NCI-H82 treated with DMSO at 0.1 percent for 48 hours (cell line): ENCODE data around the gene PIP4K2C.
"Not testable (repeated sequence)": the region's sequence is repeated elsewhere in the genome, so short reads cannot be mapped to it uniquely, and the experiment has no call there.

Experiments
- DNase-seq: peaks from one replicate; lab custom pipeline; 2025; ENCODE audit not compliant: unreplicated experiment; lab: John Stamatoyannopoulos, UW

The PIP4K2C gene

DNA sequence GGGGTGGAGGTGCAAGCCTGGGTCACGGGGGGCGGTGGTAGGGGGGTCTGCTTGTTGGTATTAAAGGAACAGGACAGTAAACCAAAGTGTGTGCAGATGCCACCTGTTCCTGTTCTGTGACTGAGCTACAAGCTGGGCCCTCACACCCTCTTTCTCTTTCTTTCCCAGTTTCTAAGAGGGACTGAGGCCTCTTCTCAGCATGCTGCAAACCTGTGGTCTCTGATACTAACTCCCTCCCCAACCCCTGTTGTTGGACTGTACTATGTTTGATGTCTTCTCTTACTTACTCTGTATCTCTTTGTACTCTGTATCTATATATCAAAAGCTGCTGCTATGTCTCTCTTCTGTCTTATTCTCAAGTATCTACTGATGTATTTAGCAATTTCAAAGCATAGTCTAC, 6.9 kb upstream of the PIP4K2C start:
- DNase-seq, result no peak

DNA sequence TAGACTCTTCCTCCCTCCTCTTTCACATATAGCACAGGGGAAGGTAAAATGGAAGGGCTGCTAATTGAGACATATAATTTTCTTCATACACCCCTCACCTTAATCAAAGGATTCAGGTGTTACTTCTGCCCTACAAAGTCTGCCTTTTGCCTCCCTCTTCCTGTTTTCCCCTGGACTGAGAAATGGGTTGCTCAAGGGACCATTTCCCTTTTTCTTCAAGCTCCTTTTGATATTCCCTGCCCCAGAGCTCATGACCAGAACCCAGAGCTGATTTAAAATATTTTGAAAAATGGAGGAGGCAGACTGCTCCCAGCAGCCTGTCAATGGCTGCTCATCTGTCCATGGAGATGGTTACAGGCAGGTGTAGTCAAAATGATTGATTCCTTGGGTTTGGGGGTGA, 6.3 kb upstream of the PIP4K2C start:
- DNase-seq, result no peak

DNA sequence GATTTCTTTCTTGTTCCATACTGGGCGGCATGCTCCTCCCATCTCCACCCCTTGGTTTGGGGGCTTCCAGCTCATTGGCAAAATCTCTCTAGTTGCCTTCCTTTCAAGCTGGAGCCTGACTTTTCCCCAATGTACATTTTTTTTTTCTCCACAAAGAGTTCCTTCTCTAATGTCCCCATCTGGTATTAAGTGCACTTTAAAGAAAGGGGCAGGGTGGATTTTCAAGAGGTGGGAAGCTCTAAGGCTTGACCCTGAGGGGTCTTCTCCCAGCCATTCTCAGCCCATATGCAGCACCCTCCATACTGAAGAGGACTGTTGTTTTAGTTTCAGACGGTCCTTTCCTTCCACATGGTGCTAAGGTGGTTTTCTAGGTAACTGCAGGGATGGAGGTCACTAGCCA, 5.8 kb upstream of the PIP4K2C start:
- no peak for DNase-seq

DNA sequence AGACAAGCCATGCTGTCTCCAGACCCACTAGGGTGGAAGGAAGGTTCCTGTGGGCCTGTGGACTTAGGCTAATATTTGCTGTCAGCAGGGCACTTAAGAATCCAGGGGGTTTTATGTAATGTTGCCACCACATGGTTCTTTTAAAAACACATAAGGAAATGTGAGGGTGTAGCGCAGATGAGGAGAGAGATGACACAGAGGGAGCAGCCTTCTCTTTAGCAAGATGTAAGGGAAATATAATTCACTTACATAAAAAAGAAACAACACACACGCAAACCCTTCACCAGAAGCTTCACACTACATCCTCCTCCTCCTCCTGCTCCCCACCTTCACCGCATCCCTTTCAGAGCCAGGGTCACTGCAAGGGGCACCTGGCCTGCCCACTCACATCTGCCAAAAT, 4.9 kb upstream of the PIP4K2C start:
- DNase-seq, result no peak

DNA sequence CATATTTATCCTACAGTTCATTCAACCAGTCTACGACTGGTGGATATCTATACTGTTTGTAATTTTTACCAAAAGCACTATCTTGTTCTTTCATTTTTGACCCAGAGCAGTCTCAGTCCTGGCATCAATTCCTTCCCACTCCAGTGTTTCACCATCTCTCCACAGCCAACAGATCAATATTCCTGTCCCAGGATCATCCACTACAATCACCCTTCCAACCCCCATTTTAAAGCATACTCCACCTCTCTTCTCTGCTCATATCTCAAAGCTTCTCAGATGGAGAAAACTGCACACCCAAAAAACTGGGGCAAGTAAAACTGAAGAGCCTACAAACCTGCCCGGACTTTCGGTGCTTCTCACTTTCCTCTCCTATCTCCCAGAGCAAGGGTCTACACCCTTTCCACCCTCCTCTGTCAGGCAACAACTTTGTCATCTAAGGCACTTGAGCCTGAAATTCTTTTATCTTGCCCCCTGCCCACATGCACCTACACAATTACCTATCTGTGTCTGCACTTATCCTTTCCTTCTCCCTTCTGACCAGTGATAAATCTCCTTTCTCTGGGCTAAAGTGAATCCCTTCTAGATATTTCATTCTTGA, 4.1 kb upstream of the PIP4K2C start:
- DNase-seq, result no peak

DNA sequence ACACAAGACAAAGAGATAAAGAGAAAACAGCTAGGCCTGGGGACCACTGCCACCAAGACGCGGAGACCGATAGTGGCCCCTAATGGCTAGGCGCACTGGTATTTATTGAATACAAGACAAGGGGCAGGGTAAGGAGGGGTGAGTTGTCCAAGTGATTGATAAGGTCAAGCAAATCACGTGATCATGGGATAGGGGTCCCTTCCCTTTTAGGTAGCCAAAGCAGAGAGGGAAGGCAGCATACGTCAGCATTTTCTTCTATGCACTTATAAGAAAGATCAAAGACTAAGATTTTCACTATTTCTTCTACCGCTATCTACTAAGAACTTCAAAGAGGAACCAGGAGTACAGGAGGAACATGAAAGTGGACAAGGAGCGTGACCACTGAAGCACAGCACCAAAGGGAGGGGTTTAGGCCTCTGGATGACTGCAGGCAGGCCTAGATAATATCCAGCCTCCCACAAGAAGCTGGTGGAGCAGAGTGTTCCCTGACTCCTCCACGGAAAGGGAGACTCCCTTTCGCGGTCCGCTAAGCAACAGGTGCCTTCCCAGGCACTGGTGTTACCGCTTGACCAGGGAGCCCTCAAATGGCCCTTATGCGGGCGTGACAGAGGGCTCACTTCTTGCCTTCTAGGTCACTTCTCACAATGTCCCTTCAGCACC, 1.9 kb upstream of the PIP4K2C start:
- DNase-seq, result not testable (repeated sequence)

DNA sequence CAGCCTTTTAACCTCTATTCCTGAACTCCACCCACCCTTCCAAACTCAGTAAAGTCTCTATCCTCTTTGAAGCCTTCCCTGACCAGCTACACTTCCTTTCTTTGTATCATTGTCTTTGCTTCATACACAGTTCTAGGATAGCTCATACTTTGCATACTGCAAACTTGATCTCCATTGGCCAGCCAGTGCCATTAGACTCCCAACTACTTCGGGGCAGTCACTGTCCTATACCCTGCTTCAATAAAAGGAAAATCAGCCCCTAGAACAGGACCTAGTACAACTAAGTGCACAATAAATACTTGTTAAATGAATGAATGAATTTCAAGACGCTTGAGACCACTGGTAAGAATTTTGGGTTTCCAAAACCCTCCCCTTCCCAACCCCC, 521 bp upstream of the PIP4K2C start:
- DNase-seq, result no peak

DNA sequence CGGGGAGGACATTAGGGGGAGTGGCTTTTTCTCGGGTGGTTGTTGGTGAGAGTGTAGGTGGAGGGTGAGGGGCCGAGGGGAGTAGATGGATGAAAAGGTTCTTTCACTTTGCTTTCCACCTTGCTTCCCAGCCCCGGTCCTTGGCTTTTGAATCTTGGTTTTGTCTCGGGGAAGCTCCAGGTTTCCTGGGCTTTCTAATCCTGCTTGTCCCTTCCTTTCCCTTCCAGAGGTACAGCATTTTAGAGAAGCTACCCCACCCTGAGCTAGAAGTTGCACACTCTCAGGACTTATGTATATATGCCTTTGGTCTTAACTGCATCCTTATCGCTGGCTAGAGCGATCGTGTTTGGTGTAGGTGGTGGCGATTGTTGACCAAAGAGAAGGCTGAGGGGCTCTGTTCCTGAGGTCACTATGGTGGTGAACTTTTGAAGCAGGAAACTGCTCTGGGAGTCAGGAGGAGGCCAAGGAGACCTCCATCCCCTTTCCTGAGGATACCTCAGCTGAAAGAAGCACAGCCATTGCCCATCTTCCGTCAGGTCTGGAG, 862 bp downstream of the PIP4K2C start:
- no peak for DNase-seq

DNA sequence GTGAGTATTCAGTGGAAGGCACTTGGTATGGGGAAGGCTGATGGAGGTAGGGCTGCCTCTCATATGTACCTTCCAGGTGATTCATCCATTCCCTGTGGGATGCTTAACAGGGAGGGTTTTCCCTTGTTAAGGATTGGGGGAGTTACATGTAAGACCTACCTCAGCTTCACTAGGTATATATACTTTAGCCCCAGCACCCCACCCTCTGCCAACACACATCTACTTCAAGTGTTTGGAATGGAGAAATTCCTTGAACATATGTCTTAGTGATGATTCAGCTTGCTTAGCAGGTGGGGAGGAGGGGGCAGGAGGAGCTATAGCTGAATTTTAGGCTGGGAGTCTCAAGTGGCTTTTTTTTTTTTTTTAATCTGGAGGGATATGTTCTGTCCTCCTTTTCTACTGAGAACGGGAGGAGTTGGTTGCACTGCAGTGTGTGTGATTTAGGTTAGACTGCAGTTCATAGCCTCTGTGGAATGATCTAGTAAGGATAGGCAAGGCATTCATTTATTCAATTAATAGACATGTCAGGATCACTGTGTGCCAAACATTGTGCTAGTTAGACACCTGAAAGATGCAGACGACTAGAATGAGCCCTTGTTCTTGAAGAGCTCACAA, 1.7 kb downstream of the PIP4K2C start:
- DNase-seq, result no peak

DNA sequence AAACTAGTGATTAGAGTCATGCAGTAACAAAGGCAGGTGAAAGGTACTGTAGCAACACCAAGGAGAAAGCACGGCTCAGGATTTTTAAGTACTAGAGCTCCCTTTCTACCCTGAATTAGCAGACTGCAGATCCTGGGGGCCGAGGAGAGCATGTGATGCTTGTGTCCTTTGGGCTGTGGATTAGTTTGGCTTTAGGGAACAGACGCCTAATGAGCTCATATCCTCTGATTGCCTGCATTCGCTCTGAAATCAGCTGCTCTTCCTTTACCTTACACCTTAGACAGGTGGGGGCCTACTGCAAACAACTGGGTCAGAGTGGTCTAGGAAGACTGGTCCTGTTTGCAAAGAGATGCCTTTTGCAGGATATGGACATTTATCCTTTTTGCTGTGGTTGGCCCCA, 2.2 kb downstream of the PIP4K2C start:
- DNase-seq, result peak; percentile 69

DNA sequence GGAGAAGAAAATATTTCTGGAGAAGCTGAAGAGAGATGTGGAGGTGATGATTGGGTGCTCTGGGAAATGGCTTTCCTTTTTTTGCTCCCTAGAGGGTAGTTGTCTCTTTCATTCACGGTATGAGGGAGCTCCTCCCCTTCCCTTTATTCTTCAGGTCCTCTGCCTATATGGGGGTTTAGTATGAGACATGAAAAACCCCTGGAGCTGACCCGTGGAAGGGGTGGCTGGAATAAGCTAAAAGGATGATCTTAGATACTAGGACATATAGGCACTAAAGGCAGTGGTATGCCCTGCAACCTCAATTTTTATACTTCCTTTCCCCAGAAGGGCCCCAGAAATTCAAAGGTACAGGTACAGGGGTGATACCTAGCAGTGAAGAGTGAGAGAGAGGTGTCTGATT, 9.4 kb downstream of the PIP4K2C start:
- no peak for DNase-seq

DNA sequence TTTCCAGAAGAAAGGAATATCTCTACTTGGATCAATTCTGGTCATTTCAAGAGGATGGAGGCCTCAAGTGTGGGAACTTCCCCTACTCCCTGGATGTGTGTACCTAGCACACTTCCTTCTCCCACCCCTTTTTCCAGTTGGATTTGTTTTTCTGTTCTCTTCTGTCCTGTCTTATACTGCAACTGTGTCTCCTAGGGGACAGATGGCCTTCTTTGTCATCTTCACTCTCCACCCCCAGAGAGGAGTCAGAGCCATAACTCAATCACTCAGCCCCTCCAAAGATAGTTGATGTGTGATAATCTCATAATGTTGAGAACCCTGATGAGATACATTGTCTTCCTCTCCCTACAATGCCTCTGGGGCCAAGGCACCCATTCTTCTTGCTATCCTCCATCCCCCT, 11.6 kb downstream of the PIP4K2C start:
- peak; percentile 58 for DNase-seq

DNA sequence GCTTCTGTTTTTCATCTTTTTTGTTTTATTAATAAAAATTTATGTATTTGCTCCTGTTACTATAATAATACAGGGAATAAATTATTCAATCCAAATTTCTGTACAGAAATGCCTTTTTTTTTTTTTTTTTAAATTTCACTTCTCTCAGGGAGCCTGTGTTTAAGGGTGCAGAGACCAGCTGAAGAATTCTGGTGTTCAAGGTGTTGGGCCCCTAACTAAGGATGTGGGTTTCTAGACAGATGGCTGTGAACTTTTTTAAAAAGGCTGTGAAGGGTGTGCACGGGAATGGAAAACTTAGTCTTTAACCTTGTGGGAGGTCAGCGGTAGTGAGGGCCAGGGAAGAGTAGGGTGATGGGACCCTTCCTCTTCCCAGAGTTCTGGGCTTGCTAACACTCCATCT, 12.3 kb downstream of the PIP4K2C start:
- DNase-seq, result no peak

DNA sequence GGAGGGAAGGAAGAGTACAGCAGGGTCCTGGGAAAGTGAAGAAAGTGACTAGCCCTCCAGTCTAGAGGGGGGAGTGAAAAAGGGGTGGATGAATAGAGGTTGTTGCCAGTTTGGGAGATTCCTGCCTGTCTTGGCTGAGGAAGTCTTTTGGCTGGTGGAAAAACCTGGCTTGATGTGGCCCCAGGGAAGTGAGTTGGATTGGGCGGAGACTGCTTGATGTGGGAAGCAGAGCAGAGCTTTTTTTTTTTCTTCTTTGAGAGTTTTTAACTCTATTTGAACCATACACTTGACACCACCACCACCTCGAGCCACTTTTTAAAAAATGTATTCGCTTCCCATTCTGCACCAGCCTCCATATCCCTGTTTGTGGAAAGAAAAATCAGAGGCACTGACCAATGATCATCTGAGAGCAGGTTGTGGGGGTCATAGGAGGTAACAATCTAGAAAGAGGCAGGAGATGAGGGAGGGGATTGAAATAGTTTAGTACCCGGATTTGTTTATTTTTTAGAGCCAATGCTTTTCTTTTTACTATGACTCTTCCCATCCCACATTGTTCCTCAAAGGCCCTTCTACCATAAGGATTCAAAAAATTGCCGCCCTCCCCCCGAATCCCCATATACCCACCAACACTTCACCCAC, 12.9 kb downstream of the PIP4K2C start:
- no peak for DNase-seq

DNA sequence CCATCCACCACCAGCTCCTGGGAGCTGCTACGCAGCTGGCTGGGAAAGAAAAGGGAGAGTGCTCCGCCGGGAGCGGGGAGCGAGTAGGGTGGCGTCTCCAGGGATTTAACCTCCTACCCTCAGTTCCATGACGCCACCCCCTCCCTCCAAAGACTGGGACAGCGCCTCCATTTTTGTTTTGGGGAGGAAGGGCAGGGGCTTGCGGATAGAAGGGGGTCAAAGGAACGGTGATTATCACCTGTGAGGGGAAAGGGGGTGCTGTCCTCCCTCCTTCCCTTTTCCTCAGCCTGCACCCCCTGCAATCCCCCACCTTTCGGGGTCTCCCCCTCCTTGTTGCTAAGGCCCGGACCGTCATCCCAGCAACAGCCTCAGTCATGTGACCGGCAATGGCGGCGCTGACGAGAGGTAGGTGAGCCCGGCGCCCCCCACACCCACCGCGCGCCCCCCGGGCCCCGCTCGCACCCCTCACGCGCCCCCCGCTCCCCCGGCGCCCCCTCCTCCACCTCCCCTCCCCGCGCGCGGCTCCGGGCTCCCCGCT, 13.5 kb downstream of the PIP4K2C start, which contains the start of gene DTX3:
Gene DTX3 (plus strand): TSS at position 371 of the 538 bp plus-strand sequence. CDS start 1,694 bp downstream, outside the sequence.
- peak; percentile 26 for DNase-seq

DNA sequence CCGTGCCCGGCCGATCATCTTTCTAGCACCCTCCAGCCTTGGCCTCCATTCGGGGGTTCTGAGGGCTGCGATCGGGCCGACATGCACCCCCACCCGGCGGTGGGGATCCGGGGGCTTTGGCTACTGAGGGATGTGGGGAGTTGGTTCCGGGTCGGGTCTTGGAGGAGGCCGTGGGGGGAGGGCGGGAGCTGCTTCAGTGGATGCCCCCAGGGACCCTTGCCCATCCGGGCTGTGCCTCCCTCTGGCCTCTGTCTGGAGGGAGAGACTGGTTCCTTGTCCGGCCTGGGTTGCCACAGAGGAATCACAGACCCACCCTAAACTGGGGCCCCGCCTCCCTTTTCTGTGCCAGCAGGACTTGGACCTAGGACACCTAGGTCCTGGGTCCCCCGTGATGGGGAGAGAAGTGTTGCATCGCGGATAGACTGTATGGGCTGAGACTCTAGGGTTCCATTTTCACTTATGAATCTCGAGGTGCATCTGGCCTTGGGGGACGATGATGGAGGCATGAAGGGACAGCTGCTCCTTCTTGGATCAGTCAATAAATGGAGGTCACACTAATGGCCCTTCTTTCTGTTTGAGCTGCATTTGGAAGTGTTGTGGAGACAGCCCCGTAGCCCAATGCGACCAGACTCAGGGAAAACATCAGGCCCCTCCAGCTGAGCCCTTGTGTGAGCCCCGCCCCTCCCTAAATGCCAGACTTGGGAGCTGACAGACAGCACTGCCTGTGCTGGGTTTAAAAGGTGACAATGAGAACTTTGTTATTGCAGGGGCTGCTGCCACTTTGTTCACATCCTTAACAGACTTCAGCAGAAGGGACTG, 14.2 kb downstream of the PIP4K2C start:
- DNase-seq, result no peak

DNA sequence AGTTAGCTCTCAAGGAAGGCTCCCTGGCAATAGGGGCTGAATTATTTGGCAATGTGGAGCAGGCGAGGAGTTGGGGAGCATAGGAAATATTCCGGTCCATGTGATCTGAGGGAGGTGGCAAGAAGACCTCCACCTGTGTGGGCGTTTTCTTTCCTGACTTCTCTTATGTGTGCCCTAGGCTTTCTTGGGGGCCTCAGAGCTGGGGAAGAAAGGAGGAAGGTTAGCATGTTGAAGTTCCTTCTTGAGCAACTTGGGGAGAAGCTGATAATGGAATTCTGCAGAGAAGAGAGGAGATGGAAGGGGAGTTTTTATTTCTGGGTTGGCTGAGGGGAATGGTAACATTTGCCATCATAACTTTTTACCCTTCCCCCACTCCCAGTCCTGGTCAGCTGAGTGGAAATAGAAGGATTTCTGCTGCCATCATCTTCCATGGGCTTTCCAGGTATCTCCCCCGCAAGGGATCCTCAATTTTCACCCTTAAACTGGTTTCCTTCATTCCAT, 14.9 kb downstream of the PIP4K2C start:
- no peak for DNase-seq

DNA sequence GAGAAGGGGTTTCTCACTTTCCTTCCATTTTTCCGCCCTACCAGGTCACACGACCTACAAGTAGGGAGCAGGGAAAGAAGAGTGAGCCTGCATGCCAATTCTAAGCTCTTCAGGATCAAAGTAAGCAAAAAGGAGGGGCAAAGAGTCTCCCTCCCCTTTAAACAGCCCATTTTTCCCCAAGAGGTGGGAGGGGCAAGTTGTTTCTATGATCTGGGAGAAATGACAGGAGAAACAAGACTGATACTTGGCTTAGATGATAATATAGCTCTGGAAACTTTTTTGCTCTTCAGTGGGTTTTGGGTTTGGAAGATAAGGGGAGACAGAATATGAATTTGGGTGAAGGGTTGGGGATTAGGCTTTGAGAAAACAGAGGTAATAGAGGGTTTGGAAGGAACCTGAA, 15.4 kb downstream of the PIP4K2C start:
- DNase-seq, result no peak

DNA sequence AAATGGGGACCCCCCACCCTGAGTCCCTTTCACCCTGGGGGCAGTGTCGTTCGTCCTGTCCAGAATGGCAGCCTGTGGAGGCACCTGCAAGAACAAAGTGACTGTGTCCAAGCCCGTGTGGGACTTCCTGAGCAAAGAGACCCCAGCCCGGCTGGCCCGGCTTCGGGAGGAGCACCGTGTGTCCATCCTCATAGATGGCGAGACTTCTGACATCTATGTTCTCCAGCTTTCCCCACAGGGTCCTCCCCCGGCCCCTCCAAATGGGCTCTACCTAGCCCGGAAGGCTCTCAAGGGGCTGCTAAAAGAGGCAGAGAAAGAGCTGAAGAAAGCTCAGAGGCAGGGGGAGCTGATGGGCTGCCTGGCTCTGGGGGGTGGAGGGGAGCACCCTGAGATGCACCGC, 15.8 kb downstream of the PIP4K2C start:
- no peak for DNase-seq

DNA sequence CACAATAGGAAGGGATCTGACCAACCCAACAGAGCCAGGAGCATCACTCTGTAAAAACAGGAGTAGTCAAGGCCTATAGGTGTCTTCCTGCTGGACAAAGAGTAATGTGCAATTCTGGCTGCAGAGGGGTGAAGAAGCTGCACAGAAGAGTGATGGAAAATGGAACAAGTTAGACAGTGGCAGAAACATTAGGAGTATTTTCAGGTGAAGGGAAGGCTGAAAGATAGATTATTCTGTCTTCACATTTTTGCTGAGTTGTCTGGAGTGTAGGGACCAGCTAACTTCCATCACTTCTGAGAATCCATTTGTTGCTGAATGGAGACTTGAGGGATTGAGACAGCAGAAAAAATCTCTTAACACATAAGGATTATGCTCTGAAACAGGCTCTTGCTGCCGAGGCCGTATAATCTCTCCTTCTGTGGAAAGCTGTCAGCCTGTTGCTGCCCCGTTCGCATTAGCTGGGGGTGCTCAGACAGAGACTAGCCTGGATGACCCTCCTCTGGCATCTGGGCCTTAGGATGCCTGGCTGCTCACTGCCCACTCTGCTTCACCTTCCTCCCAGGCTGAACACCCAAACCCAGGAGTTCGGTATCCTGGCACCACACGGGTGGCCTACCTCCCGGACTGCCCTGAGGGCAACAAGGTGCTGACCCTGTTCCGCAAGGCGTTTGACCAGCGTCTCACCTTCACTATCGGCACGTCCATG, 17.1 kb downstream of the PIP4K2C start:
- DNase-seq, result peak; percentile 70
